ENCODE results near the gene C6orf132.
A peak's percentile ranks its signal among the peaks of the same experiment; 100 is the strongest.
"Not testable (repeated sequence)": the region's sequence is repeated elsewhere in the genome, so short reads cannot be mapped to it uniquely, and the experiment has no call there.

The C6orf132 gene

GRCh38 chr6:42158631-42159030, 16.2 kb upstream of the C6orf132 start:
- no peak for DNase-seq

GRCh38 chr6:42158011-42158410, 15.6 kb upstream of the C6orf132 start:
- DNase-seq, result no peak

- DNase-seq, result no peak
Measured at GRCh38 chr6:42156638-42157037, 14.2 kb upstream of the C6orf132 start.

- DNase-seq, result no peak
Measured at GRCh38 chr6:42155293-42155692, 12.9 kb upstream of the C6orf132 start.

GRCh38 chr6:42154461-42155209, 12.2 kb upstream of the C6orf132 start:
- no peak for DNase-seq

GRCh38 chr6:42153921-42154320, 11.5 kb upstream of the C6orf132 start:
- DNase-seq, result no peak

- DNase-seq, result not testable (repeated sequence)
Measured at GRCh38 chr6:42152528-42153213, 10.3 kb upstream of the C6orf132 start.

- no peak for DNase-seq
Measured at GRCh38 chr6:42152024-42152423, 9.6 kb upstream of the C6orf132 start.

- no peak for DNase-seq
Measured at GRCh38 chr6:42150254-42150653, 7.8 kb upstream of the C6orf132 start.

- no peak for DNase-seq
Measured at GRCh38 chr6:42148058-42148457, 5.6 kb upstream of the C6orf132 start.

GRCh38 chr6:42147138-42147562, 4.7 kb upstream of the C6orf132 start:
- DNase-seq, result no peak

GRCh38 chr6:42141603-42142117, 760 bp downstream of the C6orf132 start:
- no peak for DNase-seq

- no peak for DNase-seq
Measured at GRCh38 chr6:42140756-42141602, 1.4 kb downstream of the C6orf132 start.

GRCh38 chr6:42140032-42140431, 2.4 kb downstream of the C6orf132 start:
- no peak for DNase-seq

GRCh38 chr6:42138630-42139619, 3.5 kb downstream of the C6orf132 start:
- no peak for DNase-seq

GRCh38 chr6:42138190-42138589, 4.2 kb downstream of the C6orf132 start:
- DNase-seq, result no peak

- DNase-seq, result peak; percentile 16
Measured at GRCh38 chr6:42137194-42137753, 5.1 kb downstream of the C6orf132 start.

GRCh38 chr6:42136508-42137193, 5.8 kb downstream of the C6orf132 start:
- DNase-seq, result peak; percentile 57

- no peak for DNase-seq
Measured at GRCh38 chr6:42135722-42136121, 6.7 kb downstream of the C6orf132 start.

- DNase-seq, result no peak
Measured at GRCh38 chr6:42135161-42135560, 7.3 kb downstream of the C6orf132 start.

- DNase-seq, result no peak
Measured at GRCh38 chr6:42133926-42134325, 8.5 kb downstream of the C6orf132 start.
